OCI-LY1 (cell line): ENCODE data around the gene ZFAND4.

Experiments
- H2AFZ ChIP-seq: fragments of 200-600 bp; sonication (generic), shearing (Covaris generic); 2 replicates; pipeline ENCODE4 v1.6.0; 2014; ENCODE audit warnings: antibody characterized with exemption, mild to moderate bottlenecking, low read length
- H3F3A ChIP-seq: fragments of 200-600 bp; sonication (generic), shearing (Covaris generic); 2 replicates; pipeline ENCODE4 v1.6.0; 2014; ENCODE audit warnings: mild to moderate bottlenecking, antibody characterized with exemption, low read length, moderate library complexity; ENCODE audit not compliant: insufficient read depth
- H3K27ac ChIP-seq: fragments of 200-600 bp; sonication (generic); 2 replicates; pipeline ENCODE4 v1.5.1; 2014; ENCODE audit warnings: low read length, mixed run types, mild to moderate bottlenecking, low read depth; ENCODE audit not compliant: poor library complexity, severe bottlenecking
- H3K27me3 ChIP-seq: fragments of 200-600 bp; sonication (generic); 2 replicates; pipeline ENCODE4 v1.6.0; 2014; ENCODE audit warnings: antibody characterized with exemption, mild to moderate bottlenecking, low read length, moderate library complexity; ENCODE audit not compliant: insufficient read depth
- H3K36me3 ChIP-seq: fragments of 200-600 bp; sonication (generic); 2 replicates; pipeline ENCODE4 v1.6.1; 2014; ENCODE audit warnings: mild to moderate bottlenecking, antibody characterized with exemption, low read length, moderate library complexity, mixed read lengths; ENCODE audit not compliant: insufficient read depth
- H3K4me1 ChIP-seq: fragments of 200-600 bp; sonication (generic); 2 replicates; pipeline ENCODE4 v1.5.1; 2014; ENCODE audit warnings: mild to moderate bottlenecking, low read length, moderate library complexity; ENCODE audit not compliant: insufficient read depth, severe bottlenecking
- H3K4me2 ChIP-seq: fragments of 200-600 bp; sonication (generic), shearing (Covaris generic); 2 replicates; pipeline ENCODE4 v1.6.1; 2014; ENCODE audit warnings: low read length
- H3K4me3 ChIP-seq: fragments of 200-600 bp; sonication (generic); 2 replicates; pipeline ENCODE4 v1.5.1; 2014; ENCODE audit warnings: low read length, low read depth, mild to moderate bottlenecking, mixed read lengths; ENCODE audit not compliant: poor library complexity, severe bottlenecking
- H3K79me2 ChIP-seq: fragments of 200-600 bp; shearing (Covaris generic); 2 replicates; pipeline ENCODE4 v1.6.1; 2016; ENCODE audit warnings: mixed run types, low read length, mixed read lengths; ENCODE audit not compliant: insufficient read depth
- H3K9ac ChIP-seq: fragments of 200-600 bp; sonication (generic), shearing (Covaris generic); 2 replicates; pipeline ENCODE4 v1.6.1; 2014; ENCODE audit warnings: mild to moderate bottlenecking, low read length, mixed read lengths
- H3K9me2 ChIP-seq: fragments of 200-600 bp; sonication (generic), shearing (Covaris generic); 2 replicates; pipeline ENCODE4 v1.6.1; 2014; ENCODE audit warnings: low read depth, mild to moderate bottlenecking, low read length, mixed read lengths
- H3K9me3 ChIP-seq: fragments of 200-600 bp; shearing (Covaris generic); 2 replicates; pipeline ENCODE4 v1.6.1; 2014; ENCODE audit warnings: low read length, mixed read lengths
- H4K20me1 ChIP-seq: fragments of 200-600 bp; sonication (generic), shearing (Covaris generic); 2 replicates; pipeline ENCODE4 v1.6.0; 2016; ENCODE audit warnings: mild to moderate bottlenecking, low read length; ENCODE audit not compliant: insufficient read depth
- EZH2 ChIP-seq: fragments of 200-600 bp; sonication (generic), shearing (Covaris generic); IDR thresholded peaks from 2 replicates; pipeline ENCODE4 v1.8.0; 2017; ENCODE audit warnings: borderline replicate concordance, mixed run types, mild to moderate bottlenecking, antibody characterized with exemption, low read length, moderate library complexity, mixed read lengths
- TF ChIP-seq, protein P1 (sequence below): fragments of 200-600 bp; sonication (generic), shearing (Covaris generic); IDR thresholded peaks from 2 replicates; pipeline ENCODE4 v1.5.1; 2017; ENCODE audit warnings: mild to moderate bottlenecking, antibody characterized with exemption, low read length, moderate library complexity, mixed read lengths

ZFAND4 gene

DNA sequence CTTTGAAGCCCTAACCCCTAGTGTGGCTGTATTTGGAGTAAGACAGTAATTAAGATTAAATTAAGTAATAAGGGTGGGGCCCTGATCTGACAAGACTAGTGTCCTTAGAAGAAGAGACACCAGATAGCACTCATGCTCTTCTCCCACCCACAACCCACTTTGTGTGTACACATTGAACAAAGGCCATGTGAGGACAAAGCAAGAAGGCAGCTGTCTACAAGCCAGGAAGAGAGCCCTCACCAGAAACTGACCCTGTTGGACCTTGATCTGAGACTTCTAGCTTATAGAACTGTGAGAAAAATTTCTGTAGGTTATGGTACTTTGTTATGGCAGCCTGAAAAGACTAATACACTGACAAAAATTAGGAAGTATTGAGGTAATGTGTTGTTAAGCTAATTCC is 59.8 kb downstream of the ZFAND4 start:
- Histone ChIP-seq H3K27me3 (no peaks in the 10 kb centered on the region), H3K9me2 (no peaks in the 10 kb centered on the region), H3F3A (no peaks in the 10 kb centered on the region), H3K9me3 (no peaks in the 10 kb centered on the region), H3K9ac (no peak overlapping the region), H3K36me3 (peaks cover 52% of the 10 kb centered on the region), H3K4me1 (no peaks in the 10 kb centered on the region), H4K20me1 (no peaks in the 10 kb centered on the region), H3K27ac (no peak overlapping the region), H2AFZ (no peak overlapping the region), H3K79me2 (no peaks in the 10 kb centered on the region), H3K4me3 (no peak overlapping the region), H3K4me2 (no peak overlapping the region)
- TF ChIP-seq EZH2 = no peak
- TF ChIP-seq, protein P1, sequence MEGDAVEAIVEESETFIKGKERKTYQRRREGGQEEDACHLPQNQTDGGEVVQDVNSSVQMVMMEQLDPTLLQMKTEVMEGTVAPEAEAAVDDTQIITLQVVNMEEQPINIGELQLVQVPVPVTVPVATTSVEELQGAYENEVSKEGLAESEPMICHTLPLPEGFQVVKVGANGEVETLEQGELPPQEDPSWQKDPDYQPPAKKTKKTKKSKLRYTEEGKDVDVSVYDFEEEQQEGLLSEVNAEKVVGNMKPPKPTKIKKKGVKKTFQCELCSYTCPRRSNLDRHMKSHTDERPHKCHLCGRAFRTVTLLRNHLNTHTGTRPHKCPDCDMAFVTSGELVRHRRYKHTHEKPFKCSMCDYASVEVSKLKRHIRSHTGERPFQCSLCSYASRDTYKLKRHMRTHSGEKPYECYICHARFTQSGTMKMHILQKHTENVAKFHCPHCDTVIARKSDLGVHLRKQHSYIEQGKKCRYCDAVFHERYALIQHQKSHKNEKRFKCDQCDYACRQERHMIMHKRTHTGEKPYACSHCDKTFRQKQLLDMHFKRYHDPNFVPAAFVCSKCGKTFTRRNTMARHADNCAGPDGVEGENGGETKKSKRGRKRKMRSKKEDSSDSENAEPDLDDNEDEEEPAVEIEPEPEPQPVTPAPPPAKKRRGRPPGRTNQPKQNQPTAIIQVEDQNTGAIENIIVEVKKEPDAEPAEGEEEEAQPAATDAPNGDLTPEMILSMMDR = no peak

DNA sequence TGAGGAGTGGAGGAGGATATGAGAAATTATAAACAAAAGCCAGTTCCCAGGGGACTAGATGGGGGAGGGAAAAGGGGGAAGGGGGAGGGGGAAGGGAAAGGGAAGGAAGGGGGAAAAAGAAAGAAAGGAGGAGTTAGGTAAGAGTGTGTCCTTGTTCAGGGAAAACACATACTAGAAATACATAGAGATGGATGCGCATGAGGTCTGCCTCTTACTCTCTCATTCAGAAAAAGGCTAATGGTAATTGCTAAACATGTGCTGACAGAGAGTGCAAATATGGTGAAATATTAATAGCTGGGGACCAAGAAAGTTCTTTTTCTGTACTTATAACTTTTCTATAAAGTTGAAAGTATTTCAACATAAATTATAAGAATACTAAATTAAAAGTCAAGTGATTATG is 64.5 kb downstream of the ZFAND4 start:
- Histone ChIP-seq H3K4me2 (no peak overlapping the region), H3K9me2 (no peaks in the 10 kb centered on the region)
- TF ChIP-seq EZH2 = no peak
- TF ChIP-seq, protein P1 = no peak

DNA sequence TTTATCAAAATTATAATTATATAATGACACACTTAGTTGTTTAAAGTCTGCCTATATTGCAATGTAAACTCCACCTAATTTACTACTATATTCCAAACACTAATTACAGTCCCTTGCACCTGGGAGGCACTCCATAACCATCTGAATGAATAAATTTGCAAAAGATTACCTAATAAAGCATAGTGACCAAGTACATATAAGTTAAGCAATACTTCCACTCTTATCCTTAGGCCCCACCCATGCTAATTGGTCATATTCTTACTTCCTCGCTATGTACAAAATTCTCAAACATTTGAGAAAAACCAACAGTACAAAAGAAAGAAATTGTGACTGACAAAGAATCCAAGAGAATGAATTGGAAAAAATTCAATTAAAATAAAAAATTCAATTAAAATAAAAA is 65.3 kb downstream of the ZFAND4 start:
- H3K27ac ChIP-seq = no peak overlapping the region
- TF ChIP-seq, protein P1 = no peak
- TF ChIP-seq EZH2 = no peak
- H3K4me3 ChIP-seq = no peak overlapping the region
- H3K9me2 ChIP-seq = no peaks in the 10 kb centered on the region
- no peaks in the 10 kb centered on the region for H3K9me3 ChIP-seq
- H2AFZ ChIP-seq = no peak overlapping the region
- H3K79me2 ChIP-seq = no peaks in the 10 kb centered on the region
- H4K20me1 ChIP-seq = no peaks in the 10 kb centered on the region
- H3K4me2 ChIP-seq = no peak overlapping the region
- H3K4me1 ChIP-seq = no peaks in the 10 kb centered on the region
- no peaks in the 10 kb centered on the region for H3K27me3 ChIP-seq
- no peak overlapping the region for H3K9ac ChIP-seq
- no peaks in the 10 kb centered on the region for H3F3A ChIP-seq
- H3K36me3 ChIP-seq = peaks cover 26% of the 10 kb centered on the region; the same call in 1 of the 2 replicates

More for the DNA sequence above, 64.5 kb downstream of the ZFAND4 start:
- Histone ChIP-seq H3K36me3 (peaks cover 34% of the 10 kb centered on the region), H3K27me3 (no peaks in the 10 kb centered on the region), H4K20me1 (no peaks in the 10 kb centered on the region), H3K9me3 (no peaks in the 10 kb centered on the region), H3K79me2 (no peaks in the 10 kb centered on the region), H3K4me3 (no peak overlapping the region), H3K27ac (no peak overlapping the region), H3K9ac (no peak overlapping the region), H2AFZ (no peak overlapping the region), H3F3A (no peaks in the 10 kb centered on the region), H3K4me1 (no peaks in the 10 kb centered on the region)
